ENCODE results near the gene VPS72. TPM values are rescaled to one million over a fixed set of nuclear protein-coding genes. Genes with fewer than 3 reads are reported as not detected.

The VPS72 gene
- total and polyA plus RNA-seq, 12 donors, result 24.8 to 47.2 (median 38.8) TPM

GRCh38 chr1:151147132-151147503, 42.9 kb downstream of the VPS72 start:
- intact Hi-C loops (cut with DNase I), result loop anchor here in 2 of 10 donors (5.0 kb wide), 3 partner anchors 75 to 125 kb away; partner anchors contain the start of gene GABPB2 (in 1 of the 2)

GRCh38 chr1:151146412-151147131, 43.4 kb downstream of the VPS72 start, which contains the start of gene SEMA6C:
Gene SEMA6C, minus strand, starts transcription at chr1:151146631. Its CDS starts 4,010 bp downstream, at chr1:151142621.
- Histone ChIP-seq H3K9me3 (no peaks in the 10 kb centered on the region), H3K36me3 (peaks cover 0 to 15% (median 0%) of the 10 kb centered on the region in 9 donors), H3K27me3 (peaks cover 0 to 15% (median 0%) of the 10 kb centered on the region in 7 donors), H3K4me1 (peaks cover 21 to 58% (median 46%) of the 10 kb centered on the region in 9 donors), H3K4me3 (peak within 1 kb of the TSS; percentile 83 to 100 (median 94)), H3K27ac (peak within 1 kb of the TSS; percentile 82 to 96 (median 89))
- TF ChIP-seq, protein P1, sequence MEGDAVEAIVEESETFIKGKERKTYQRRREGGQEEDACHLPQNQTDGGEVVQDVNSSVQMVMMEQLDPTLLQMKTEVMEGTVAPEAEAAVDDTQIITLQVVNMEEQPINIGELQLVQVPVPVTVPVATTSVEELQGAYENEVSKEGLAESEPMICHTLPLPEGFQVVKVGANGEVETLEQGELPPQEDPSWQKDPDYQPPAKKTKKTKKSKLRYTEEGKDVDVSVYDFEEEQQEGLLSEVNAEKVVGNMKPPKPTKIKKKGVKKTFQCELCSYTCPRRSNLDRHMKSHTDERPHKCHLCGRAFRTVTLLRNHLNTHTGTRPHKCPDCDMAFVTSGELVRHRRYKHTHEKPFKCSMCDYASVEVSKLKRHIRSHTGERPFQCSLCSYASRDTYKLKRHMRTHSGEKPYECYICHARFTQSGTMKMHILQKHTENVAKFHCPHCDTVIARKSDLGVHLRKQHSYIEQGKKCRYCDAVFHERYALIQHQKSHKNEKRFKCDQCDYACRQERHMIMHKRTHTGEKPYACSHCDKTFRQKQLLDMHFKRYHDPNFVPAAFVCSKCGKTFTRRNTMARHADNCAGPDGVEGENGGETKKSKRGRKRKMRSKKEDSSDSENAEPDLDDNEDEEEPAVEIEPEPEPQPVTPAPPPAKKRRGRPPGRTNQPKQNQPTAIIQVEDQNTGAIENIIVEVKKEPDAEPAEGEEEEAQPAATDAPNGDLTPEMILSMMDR (IDR thresholded peaks at IDR 0.05), result no peak
- intact Hi-C loops (cut with DNase I), result loop anchor here in 2 of 10 donors (5.0 kb wide), 3 partner anchors 74 to 124 kb away; partner anchors contain the start of gene GABPB2 (in 1 of the 2)
- peak; percentile 92 to 95 (median 94) for ATAC-seq
- peak; percentile 96 to 97 for DNase-seq
- 0% methylated on average over 61 of the region's 61 CpGs for WGBS, 2 donors

More at GRCh38 chr1:151147132-151147503, 42.9 kb downstream of the VPS72 start:
- no peaks in the 10 kb centered on the region for H3K9me3 ChIP-seq
- peak overlapping the region; percentile 9 to 100 (median 94) for H3K4me3 ChIP-seq
- no peak for DNase-seq
- H3K27ac ChIP-seq, result peak overlapping the region; percentile 41 to 96 (median 88)
- TF ChIP-seq, protein P1 (IDR thresholded peaks at IDR 0.05), result no peak
- peak in 2 of 8 donors; percentile 0 for ATAC-seq
- 12% methylated on average over 7 of the region's 7 CpGs for WGBS, 2 donors
- peaks cover 0 to 10% (median 0%) of the 10 kb centered on the region in 9 donors for H3K36me3 ChIP-seq
- peaks cover 21 to 53% (median 43%) of the 10 kb centered on the region in 9 donors for H3K4me1 ChIP-seq
- H3K27me3 ChIP-seq, result peaks cover 0 to 15% (median 0%) of the 10 kb centered on the region in 7 donors

DNA sequence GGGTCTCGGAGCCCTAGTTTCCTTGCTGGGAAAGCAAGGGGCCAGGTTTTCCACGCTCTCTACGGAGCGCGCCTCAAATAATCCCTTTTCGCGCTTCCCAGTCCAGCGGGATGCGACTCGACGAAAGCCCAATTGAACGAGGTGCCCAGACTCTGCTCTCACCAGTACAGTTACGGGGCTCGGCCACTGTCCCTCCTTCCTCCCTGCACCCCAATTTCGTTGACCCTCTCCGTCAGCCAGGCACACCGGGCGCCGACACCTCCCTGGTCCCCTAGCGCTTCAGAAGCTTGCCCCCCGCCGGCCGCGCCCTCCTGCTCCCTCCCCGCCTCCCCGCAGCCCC, 44.0 kb downstream of the VPS72 start:
- no peak for DNase-seq
- ATAC-seq, result peak in 4 of 8 donors; percentile 1 to 11 (median 8)
- intact Hi-C loops (cut with DNase I), result loop anchor here in 2 of 10 donors (5.0 kb wide), 3 partner anchors 74 to 124 kb away; partner anchors contain the start of gene GABPB2 (in 1 of the 2)

More for the DNA sequence above, 44.0 kb downstream of the VPS72 start:
- H3K4me3 ChIP-seq, result peak overlapping the region; percentile 83 to 100 (median 94)
- peaks cover 0 to 15% (median 0%) of the 10 kb centered on the region in 7 donors for H3K27me3 ChIP-seq
- TF ChIP-seq, protein P1 (IDR thresholded peaks at IDR 0.05), result no peak
- H3K27ac ChIP-seq, result peak overlapping the region; percentile 82 to 96 (median 89)
- H3K4me1 ChIP-seq, result peaks cover 21 to 62% (median 46%) of the 10 kb centered on the region in 9 donors
- WGBS, 2 donors, result 1% methylated on average over 25 to 26 of the region's 26 CpGs
- H3K36me3 ChIP-seq, result peaks cover 0 to 19% (median 0%) of the 10 kb centered on the region in 9 donors
- H3K9me3 ChIP-seq, result no peaks in the 10 kb centered on the region

Measured in heart right ventricle (tissue), 16 donors.